GM10847 (cell line): ENCODE data around the gene ZNF14.

Experiments used
- POLR2A ChIP-seq: IDR thresholded peaks from 2 replicates; pipeline ENCODE4 v1.6.1; 2011; ENCODE audit not compliant: insufficient read length; ENCODE audit errors: extremely low read depth

Gene ZNF14

GRCh38 chr19:19663256-19664120, 69.4 kb downstream of the ZNF14 start, which contains the start of gene ATP13A1:
Gene ATP13A1, minus strand, starts transcription at chr19:19663676. Its CDS starts 10 bp downstream, at chr19:19663666.
- peak; percentile 86 for TF ChIP-seq POLR2A

- no peak for TF ChIP-seq POLR2A
Observed at GRCh38 chr19:19662871-19663255, 70.0 kb downstream of the ZNF14 start.

- no peak for TF ChIP-seq POLR2A
Observed at GRCh38 chr19:19662344-19662743, 70.6 kb downstream of the ZNF14 start.

GRCh38 chr19:19661675-19662251, 71.1 kb downstream of the ZNF14 start:
- TF ChIP-seq POLR2A, result peak; percentile 34

- no peak for TF ChIP-seq POLR2A
Observed at GRCh38 chr19:19661141-19661674, 71.7 kb downstream of the ZNF14 start.
